GM12891 (cell line): ENCODE results near the gene TBXAS1.

Experiments used
- POLR2A ChIP-seq: IDR thresholded peaks from 2 replicates; pipeline ENCODE4 v1.6.1; 2011; ENCODE audit warnings: low read depth, low read length, control low read depth
- POLR2AphosphoS5 ChIP-seq: IDR thresholded peaks from 2 replicates; pipeline ENCODE4 v1.6.1; 2011; ENCODE audit warnings: low read depth, low read length, control low read depth

- TF ChIP-seq POLR2AphosphoS5 (no peak), POLR2A (no peak)
Measured at GRCh38 chr7:140035400-140036223, 206.5 kb downstream of the TBXAS1 start.
